ENCODE results near the gene COMMD7.

Gene COMMD7

GRCh38 chr20:32655903-32656512 lies 87.3 kb downstream of the COMMD7 start:
- TF ChIP-seq CTCF (IDR thresholded peaks at IDR 0.05; ENCODE audit: low read depth, low read length) = no peak
- no peak overlapping the region for H3K4me3 ChIP-seq (ENCODE audit: low read depth, low read length)

GRCh38 chr20:32652739-32653526 lies 90.3 kb downstream of the COMMD7 start:
- no peak overlapping the region for H3K4me3 ChIP-seq (ENCODE audit: low read depth, low read length)
- TF ChIP-seq CTCF (IDR thresholded peaks at IDR 0.05; ENCODE audit: low read depth, low read length) = peak; percentile 81

Data from WI38 (cell line).